HG03457 (cell line): Measurements from ENCODE around the gene XRN2.

Experiments
- ATAC-seq: cut with Tn5 transposase; IDR thresholded peaks from one replicate; pipeline ENCODE4 v1.9.1; 2021; ENCODE audit warnings: moderate number of reproducible peaks; ENCODE audit not compliant: unreplicated experiment

The XRN2 gene

GRCh38 chr20:21301940-21302663 lies 1.0 kb upstream of the XRN2 start:
- ATAC-seq, result no peak

- ATAC-seq, result peak; percentile 28
Measured at GRCh38 chr20:21302664-21303060, 469 bp upstream of the XRN2 start.

- ATAC-seq, result peak; percentile 4
Measured at GRCh38 chr20:21303872-21304586, 898 bp downstream of the XRN2 start.

GRCh38 chr20:21308340-21308739 lies 5.2 kb downstream of the XRN2 start:
- ATAC-seq, result no peak

- ATAC-seq, result no peak
Measured at GRCh38 chr20:21309678-21310467, 6.7 kb downstream of the XRN2 start.

GRCh38 chr20:21312813-21313474 lies 9.8 kb downstream of the XRN2 start:
- ATAC-seq, result no peak

- no peak for ATAC-seq
Measured at GRCh38 chr20:21315138-21315537, 12.0 kb downstream of the XRN2 start.

- no peak for ATAC-seq
Measured at GRCh38 chr20:21322083-21322710, 19.1 kb downstream of the XRN2 start.

GRCh38 chr20:21322921-21323331 lies 19.8 kb downstream of the XRN2 start:
- ATAC-seq, result no peak

- no peak for ATAC-seq
Measured at GRCh38 chr20:21323640-21324039, 20.5 kb downstream of the XRN2 start.

GRCh38 chr20:21324126-21324525 lies 21.0 kb downstream of the XRN2 start:
- no peak for ATAC-seq

GRCh38 chr20:21325296-21325695 lies 22.2 kb downstream of the XRN2 start:
- no peak for ATAC-seq

GRCh38 chr20:21326700-21327099 lies 23.6 kb downstream of the XRN2 start:
- no peak for ATAC-seq

GRCh38 chr20:21336455-21337151 lies 33.5 kb downstream of the XRN2 start:
- no peak for ATAC-seq

- no peak for ATAC-seq
Measured at GRCh38 chr20:21338291-21338690, 35.2 kb downstream of the XRN2 start.

- ATAC-seq, result no peak
Measured at GRCh38 chr20:21339499-21339898, 36.4 kb downstream of the XRN2 start.

GRCh38 chr20:21340991-21341697 lies 38.0 kb downstream of the XRN2 start:
- no peak for ATAC-seq

GRCh38 chr20:21342656-21343345 lies 39.7 kb downstream of the XRN2 start:
- no peak for ATAC-seq
